Lower leg skin (tissue), 4 donors: ENCODE data around the gene LDLRAP1. TPM values are rescaled to one million over a fixed set of nuclear protein-coding genes. Genes with fewer than 3 reads are reported as not detected.
A peak's percentile ranks its signal among the peaks of the same experiment; 100 is the strongest.

Experiments
- DNase-seq, 2 donors: peaks; one replicate each; pipeline ENCODE4 v3.0.0-alpha.2; 2019; ENCODE audit warnings: low spot score in 2 of 2
- H3K4me3 ChIP-seq: fragments of 200-600 bp; sonication (generic); 2 replicates; pipeline ENCODE4 v1.5.1; 2017; ENCODE audit warnings: mild to moderate bottlenecking, low read depth; ENCODE audit not compliant: poor library complexity, severe bottlenecking
- CTCF ChIP-seq, 3 donors: fragments of 450-650 bp; IDR thresholded peaks; one replicate each; pipeline ENCODE4 v1.5.1; 2016; ENCODE audit warnings: antibody characterized with exemption in 3 of 3, mild to moderate bottlenecking in 3 of 3, moderate library complexity in 2 of 3
- POLR2A ChIP-seq, 2 donors: fragments of 450-650 bp; IDR thresholded peaks; one replicate each; pipeline ENCODE4 v1.6.1; 2016 to 2017; ENCODE audit warnings: antibody characterized with exemption in 2 of 2, mild to moderate bottlenecking in 1 of 2, moderate library complexity in 1 of 2
- WGBS, 2 donors: methylation state at CpG; one replicate each; pipeline ENCODE4 v1.1.5; 2018; 5-methylcytosine and 5-hydroxymethylcytosine counted together
- intact Hi-C: fragments of 100-400 bp; cut with DNase I; formaldehyde crosslinking; loops from one replicate; pipeline ENCODE4 v1.15.0; 2023; ENCODE audit warnings: low total_unique reads
- total RNA-seq, 4 donors: library from RNA; depleted of rRNA; stranded (reverse); fragments of >200 nt; gene quantifications; one replicate each; pipeline ENCODE4 v1.1.0, GENCODE V29; 2016

LDLRAP1 gene
- total RNA-seq, 4 donors from 2014 or later: 26.9 to 36.7 (median 27.2) TPM

GRCh38 chr1:25515033-25515432 lies 28.4 kb upstream of the LDLRAP1 start:
- H3K4me3 ChIP-seq: no peak overlapping the region
- TF ChIP-seq POLR2A (IDR thresholded peaks at IDR 0.05): no peak
- TF ChIP-seq CTCF (IDR thresholded peaks at IDR 0.05): no peak
- peak in 1 of 2 donors; percentile 52 for DNase-seq
- intact Hi-C loops: no loop called here
- WGBS, 2 donors: 75 to 83% methylated on average over 6 of the region's 6 CpGs

GRCh38 chr1:25516686-25517085 lies 26.7 kb upstream of the LDLRAP1 start:
- no peak overlapping the region for H3K4me3 ChIP-seq
- no peak for DNase-seq
- 87 to 94% methylated on average over 3 of the region's 3 CpGs for WGBS, 2 donors
- TF ChIP-seq CTCF (IDR thresholded peaks at IDR 0.05) (no peak), POLR2A (IDR thresholded peaks at IDR 0.05) (no peak)
- intact Hi-C loops: no loop called here

GRCh38 chr1:25517476-25518394 lies 25.7 kb upstream of the LDLRAP1 start:
- intact Hi-C loops: no loop called here
- peak in 1 of 2 donors; percentile 82 for DNase-seq
- TF ChIP-seq CTCF (IDR thresholded peaks at IDR 0.05) (no peak), POLR2A (IDR thresholded peaks at IDR 0.05) (no peak)
- H3K4me3 ChIP-seq: no peak overlapping the region
- WGBS, 2 donors: 79 to 85% methylated on average over 33 of the region's 33 CpGs

- intact Hi-C loops: no loop called here
- DNase-seq: no peak
- WGBS, 2 donors: 85 to 92% methylated on average over 5 of the region's 5 CpGs
- no peak for TF ChIP-seq CTCF (IDR thresholded peaks at IDR 0.05)
- no peak overlapping the region for H3K4me3 ChIP-seq
These were observed 23.8 kb upstream of the LDLRAP1 start for GRCh38 chr1:25519624-25520023.

GRCh38 chr1:25520446-25521061 lies 22.9 kb upstream of the LDLRAP1 start:
- DNase-seq: peak; percentile 58 to 94
- no peak overlapping the region for H3K4me3 ChIP-seq
- TF ChIP-seq CTCF (IDR thresholded peaks at IDR 0.05) (no peak), POLR2A (IDR thresholded peaks at IDR 0.05) (no peak)
- intact Hi-C loops: no loop called here
- WGBS, 2 donors: 10 to 11% methylated on average over 4 of the region's 4 CpGs
